OCI-LY1 (cell line): Measurements from ENCODE around the gene TM9SF4.

Experiments used
- H2AFZ ChIP-seq: fragments of 200-600 bp; sonication (generic), shearing (Covaris generic); 2 replicates; pipeline ENCODE4 v1.6.0; 2014; ENCODE audit warnings: antibody characterized with exemption, mild to moderate bottlenecking, low read length
- H3F3A ChIP-seq: fragments of 200-600 bp; sonication (generic), shearing (Covaris generic); 2 replicates; pipeline ENCODE4 v1.6.0; 2014; ENCODE audit warnings: mild to moderate bottlenecking, antibody characterized with exemption, low read length, moderate library complexity; ENCODE audit not compliant: insufficient read depth
- H3K27ac ChIP-seq: fragments of 200-600 bp; sonication (generic); 2 replicates; pipeline ENCODE4 v1.5.1; 2014; ENCODE audit warnings: low read length, mixed run types, mild to moderate bottlenecking, low read depth; ENCODE audit not compliant: poor library complexity, severe bottlenecking
- H3K27me3 ChIP-seq: fragments of 200-600 bp; sonication (generic); 2 replicates; pipeline ENCODE4 v1.6.0; 2014; ENCODE audit warnings: antibody characterized with exemption, mild to moderate bottlenecking, low read length, moderate library complexity; ENCODE audit not compliant: insufficient read depth
- H3K36me3 ChIP-seq: fragments of 200-600 bp; sonication (generic); 2 replicates; pipeline ENCODE4 v1.6.1; 2014; ENCODE audit warnings: mild to moderate bottlenecking, antibody characterized with exemption, low read length, moderate library complexity, mixed read lengths; ENCODE audit not compliant: insufficient read depth
- H3K4me1 ChIP-seq: fragments of 200-600 bp; sonication (generic); 2 replicates; pipeline ENCODE4 v1.5.1; 2014; ENCODE audit warnings: mild to moderate bottlenecking, low read length, moderate library complexity; ENCODE audit not compliant: insufficient read depth, severe bottlenecking
- H3K4me2 ChIP-seq: fragments of 200-600 bp; sonication (generic), shearing (Covaris generic); 2 replicates; pipeline ENCODE4 v1.6.1; 2014; ENCODE audit warnings: low read length
- H3K4me3 ChIP-seq: fragments of 200-600 bp; sonication (generic); 2 replicates; pipeline ENCODE4 v1.5.1; 2014; ENCODE audit warnings: low read length, low read depth, mild to moderate bottlenecking, mixed read lengths; ENCODE audit not compliant: poor library complexity, severe bottlenecking
- H3K79me2 ChIP-seq: fragments of 200-600 bp; shearing (Covaris generic); 2 replicates; pipeline ENCODE4 v1.6.1; 2016; ENCODE audit warnings: mixed run types, low read length, mixed read lengths; ENCODE audit not compliant: insufficient read depth
- H3K9ac ChIP-seq: fragments of 200-600 bp; sonication (generic), shearing (Covaris generic); 2 replicates; pipeline ENCODE4 v1.6.1; 2014; ENCODE audit warnings: mild to moderate bottlenecking, low read length, mixed read lengths
- H3K9me2 ChIP-seq: fragments of 200-600 bp; sonication (generic), shearing (Covaris generic); 2 replicates; pipeline ENCODE4 v1.6.1; 2014; ENCODE audit warnings: low read depth, mild to moderate bottlenecking, low read length, mixed read lengths
- H3K9me3 ChIP-seq: fragments of 200-600 bp; shearing (Covaris generic); 2 replicates; pipeline ENCODE4 v1.6.1; 2014; ENCODE audit warnings: low read length, mixed read lengths
- H4K20me1 ChIP-seq: fragments of 200-600 bp; sonication (generic), shearing (Covaris generic); 2 replicates; pipeline ENCODE4 v1.6.0; 2016; ENCODE audit warnings: mild to moderate bottlenecking, low read length; ENCODE audit not compliant: insufficient read depth
- CTCF ChIP-seq: fragments of 200-600 bp; sonication (generic), shearing (Covaris generic); IDR thresholded peaks from 2 replicates; pipeline ENCODE4 v1.5.1; 2017; ENCODE audit warnings: mild to moderate bottlenecking, antibody characterized with exemption, low read length, moderate library complexity, mixed read lengths
- EZH2 ChIP-seq: fragments of 200-600 bp; sonication (generic), shearing (Covaris generic); IDR thresholded peaks from 2 replicates; pipeline ENCODE4 v1.8.0; 2017; ENCODE audit warnings: borderline replicate concordance, mixed run types, mild to moderate bottlenecking, antibody characterized with exemption, low read length, moderate library complexity, mixed read lengths

The TM9SF4 gene

DNA sequence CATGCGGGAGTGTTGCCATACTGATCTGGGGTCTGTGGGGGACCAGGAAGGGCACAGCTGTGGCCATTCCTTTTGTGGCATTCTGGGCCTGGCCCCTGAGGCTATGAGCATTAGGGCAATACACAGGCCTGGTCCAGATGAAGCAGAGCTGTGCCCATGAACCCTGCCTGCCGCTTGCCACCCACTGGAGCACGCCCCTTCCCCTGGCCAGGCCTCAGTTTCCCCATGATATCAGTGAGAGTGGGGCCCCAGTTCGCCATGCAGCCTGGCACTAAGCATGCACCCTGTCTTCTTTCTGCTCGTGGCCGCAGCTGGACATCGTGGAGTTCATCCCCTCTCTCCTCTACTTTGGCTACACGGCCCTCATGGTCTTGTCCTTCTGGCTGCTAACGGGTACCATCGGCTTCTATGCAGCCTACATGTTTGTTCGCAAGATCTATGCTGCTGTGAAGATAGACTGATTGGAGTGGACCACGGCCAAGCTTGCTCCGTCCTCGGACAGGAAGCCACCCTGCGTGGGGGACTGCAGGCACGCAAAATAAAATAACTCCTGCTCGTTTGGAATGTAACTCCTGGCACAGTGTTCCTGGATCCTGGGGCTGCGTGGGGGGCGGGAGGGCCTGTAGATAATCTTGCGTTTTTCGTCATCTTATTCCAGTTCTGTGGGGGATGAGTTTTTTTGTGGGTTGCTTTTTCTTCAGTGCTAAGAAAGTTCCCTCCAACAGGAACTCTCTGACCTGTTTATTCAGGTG, 55.6 kb downstream of the TM9SF4 start:
- Histone ChIP-seq H3K27me3 (no peaks in the 10 kb centered on the region), H3K4me3 (no peak overlapping the region), H3K79me2 (no peaks in the 10 kb centered on the region), H3K27ac (no peak overlapping the region), H3K9ac (no peak overlapping the region), H4K20me1 (no peaks in the 10 kb centered on the region), H3F3A (no peaks in the 10 kb centered on the region), H3K9me2 (no peaks in the 10 kb centered on the region), H3K36me3 (peaks cover 49% of the 10 kb centered on the region), H3K9me3 (no peaks in the 10 kb centered on the region), H3K4me2 (no peak overlapping the region), H3K4me1 (no peaks in the 10 kb centered on the region), H2AFZ (no peak overlapping the region)
- TF ChIP-seq CTCF = no peak
- no peak for TF ChIP-seq EZH2

GRCh38 chr20:32165836-32166545, 56.5 kb downstream of the TM9SF4 start:
- Histone ChIP-seq H3K27me3 (no peaks in the 10 kb centered on the region), H3K36me3 (peaks cover 45% of the 10 kb centered on the region), H2AFZ (no peak overlapping the region), H3K9ac (no peak overlapping the region), H3K4me2 (no peak overlapping the region), H3F3A (no peaks in the 10 kb centered on the region), H3K4me3 (no peak overlapping the region), H3K79me2 (no peaks in the 10 kb centered on the region), H3K27ac (no peak overlapping the region), H3K4me1 (no peaks in the 10 kb centered on the region), H4K20me1 (no peaks in the 10 kb centered on the region), H3K9me3 (no peaks in the 10 kb centered on the region), H3K9me2 (no peaks in the 10 kb centered on the region)
- no peak for TF ChIP-seq EZH2
- TF ChIP-seq CTCF = no peak

GRCh38 chr20:32167552-32167951, 58.0 kb downstream of the TM9SF4 start:
- H3K9me2 ChIP-seq = no peaks in the 10 kb centered on the region
- H3K9ac ChIP-seq = no peak overlapping the region
- H3K27ac ChIP-seq = no peak overlapping the region
- H3K36me3 ChIP-seq = peaks cover 29% of the 10 kb centered on the region
- H3F3A ChIP-seq = no peaks in the 10 kb centered on the region
- no peaks in the 10 kb centered on the region for H4K20me1 ChIP-seq
- H3K4me2 ChIP-seq = no peak overlapping the region
- H3K9me3 ChIP-seq = no peaks in the 10 kb centered on the region
- TF ChIP-seq CTCF (no peak), EZH2 (no peak)
- H3K79me2 ChIP-seq = no peaks in the 10 kb centered on the region
- no peak overlapping the region for H2AFZ ChIP-seq
- H3K4me3 ChIP-seq = no peak overlapping the region
- H3K27me3 ChIP-seq = no peaks in the 10 kb centered on the region
- no peaks in the 10 kb centered on the region for H3K4me1 ChIP-seq
